CD4-positive, alpha-beta T cell treated with Interleukin-6 for 4 hours (primary cell): ENCODE results near the gene AKAP10.
"Not testable (repeated sequence)": the region's sequence is repeated elsewhere in the genome, so short reads cannot be mapped to it uniquely, and the experiment has no call there.

Source experiments
- DNase-seq: peaks from one replicate; pipeline ENCODE4 v3.0.0-alpha.2; 2020; ENCODE audit warnings: mixed read lengths

AKAP10 gene

DNA sequence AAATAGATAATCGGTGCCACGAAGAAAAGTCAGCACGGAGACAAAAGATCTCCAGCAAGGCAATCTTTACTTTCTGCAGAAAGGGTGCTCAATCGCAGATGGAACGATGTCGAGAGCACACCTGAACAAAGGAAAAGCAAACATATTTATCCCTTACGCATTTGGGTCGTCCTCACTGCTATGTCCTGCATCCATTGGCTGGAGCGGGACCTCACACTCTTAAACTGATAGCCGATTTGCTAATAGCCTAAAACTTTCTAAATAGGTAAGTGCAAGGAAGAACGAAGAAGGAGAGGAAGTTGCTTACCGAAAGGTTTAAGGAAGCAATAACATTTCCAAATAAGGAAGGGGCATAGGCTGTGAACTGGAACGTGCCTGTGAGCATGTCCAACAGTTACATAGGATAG is 1.2 kb upstream of the AKAP10 start:
- no peak for DNase-seq

DNA sequence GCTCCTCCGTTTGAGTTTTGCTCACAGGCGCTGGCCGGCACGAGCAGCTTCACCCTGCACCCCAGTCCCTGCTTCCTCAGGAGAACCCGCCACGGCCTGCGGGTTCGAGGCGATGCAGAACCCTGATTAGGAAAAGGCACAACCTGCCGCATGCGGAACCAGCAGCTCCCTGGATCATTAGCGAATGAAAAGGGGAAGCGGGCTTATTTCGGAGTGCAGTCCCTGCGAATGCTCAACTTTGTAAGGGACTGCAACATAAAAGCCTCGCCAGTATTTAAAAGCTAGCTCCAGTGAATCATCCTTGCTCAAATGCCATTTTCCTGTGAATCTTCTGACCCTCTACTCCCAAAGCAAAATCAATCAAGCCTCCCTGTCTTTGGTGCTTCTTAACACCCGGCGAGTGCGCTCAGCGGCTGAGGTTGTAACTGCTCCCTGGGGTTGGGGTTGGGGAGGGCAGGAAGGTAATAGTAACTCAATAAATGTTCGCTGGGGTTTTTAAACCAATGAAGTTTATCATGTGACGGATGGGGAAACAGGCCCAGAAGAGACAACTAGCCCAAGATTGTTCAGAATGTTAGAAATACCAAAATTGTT is 678 bp upstream of the AKAP10 start:
- peak; percentile 44 for DNase-seq

DNA sequence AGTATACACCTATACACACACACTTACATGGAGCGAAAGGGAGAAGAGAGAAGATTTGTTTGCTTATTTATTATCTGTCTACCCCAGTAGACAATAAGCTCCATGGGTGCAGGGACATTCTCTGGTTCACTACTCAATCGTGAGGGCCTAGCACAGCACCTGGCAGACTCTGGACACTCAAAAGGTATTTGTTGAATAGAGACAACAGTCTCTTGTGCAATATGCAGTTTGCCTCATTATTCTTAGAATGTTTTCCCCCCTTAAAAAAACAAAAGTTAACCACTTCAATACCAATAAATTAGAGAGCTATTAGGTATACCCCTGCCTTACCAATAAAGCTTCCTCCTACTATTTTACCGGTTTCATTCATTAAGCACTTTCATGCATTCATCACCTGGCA is 2.0 kb downstream of the AKAP10 start:
- DNase-seq: no peak

DNA sequence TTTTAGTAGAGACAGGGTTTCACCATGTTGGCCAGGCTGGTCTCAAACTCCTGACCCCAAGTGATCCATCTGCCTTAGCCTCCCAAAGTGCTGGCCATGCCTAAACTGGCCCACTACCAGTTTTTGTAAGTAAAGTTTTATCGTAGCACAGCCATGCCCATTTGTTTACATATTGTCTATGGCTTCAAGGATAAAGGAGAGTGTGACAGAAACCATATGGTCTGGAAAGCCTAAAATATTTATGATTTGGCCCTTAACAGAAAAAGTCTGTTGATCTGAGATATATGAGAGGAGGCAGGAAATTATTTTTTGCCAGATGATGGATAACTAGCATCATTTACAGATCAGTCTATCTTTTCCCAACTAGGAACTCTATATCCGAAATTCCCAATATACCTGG is 4.5 kb downstream of the AKAP10 start:
- no peak for DNase-seq

- not testable (repeated sequence) for DNase-seq
Observed at GRCh38 chr17:19962954-19963353, 14.7 kb downstream of the AKAP10 start.

- no peak for DNase-seq
Observed at GRCh38 chr17:19958023-19958422, 19.6 kb downstream of the AKAP10 start.

DNA sequence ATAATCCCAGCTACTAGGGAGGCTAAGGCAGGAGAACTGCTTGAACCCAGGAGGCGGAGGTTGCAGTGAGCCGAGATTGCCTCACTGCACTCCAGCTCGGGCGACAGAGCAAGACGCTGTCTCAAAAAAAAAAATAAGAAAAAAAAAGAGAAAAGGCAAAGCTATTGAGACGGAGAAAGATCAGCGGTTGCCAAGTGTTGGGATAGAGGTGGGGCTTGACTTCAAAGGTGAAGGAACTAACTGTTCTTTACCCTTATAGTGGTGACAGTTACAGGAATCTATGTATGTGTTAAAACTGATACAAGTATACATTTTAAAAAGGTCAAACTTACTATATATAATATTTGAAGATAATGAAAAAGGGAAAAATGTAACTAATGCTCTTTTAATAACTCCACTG is 22.5 kb downstream of the AKAP10 start:
- DNase-seq: no peak

- DNase-seq: not testable (repeated sequence)
Observed at GRCh38 chr17:19951411-19951810, 26.2 kb downstream of the AKAP10 start.

DNA sequence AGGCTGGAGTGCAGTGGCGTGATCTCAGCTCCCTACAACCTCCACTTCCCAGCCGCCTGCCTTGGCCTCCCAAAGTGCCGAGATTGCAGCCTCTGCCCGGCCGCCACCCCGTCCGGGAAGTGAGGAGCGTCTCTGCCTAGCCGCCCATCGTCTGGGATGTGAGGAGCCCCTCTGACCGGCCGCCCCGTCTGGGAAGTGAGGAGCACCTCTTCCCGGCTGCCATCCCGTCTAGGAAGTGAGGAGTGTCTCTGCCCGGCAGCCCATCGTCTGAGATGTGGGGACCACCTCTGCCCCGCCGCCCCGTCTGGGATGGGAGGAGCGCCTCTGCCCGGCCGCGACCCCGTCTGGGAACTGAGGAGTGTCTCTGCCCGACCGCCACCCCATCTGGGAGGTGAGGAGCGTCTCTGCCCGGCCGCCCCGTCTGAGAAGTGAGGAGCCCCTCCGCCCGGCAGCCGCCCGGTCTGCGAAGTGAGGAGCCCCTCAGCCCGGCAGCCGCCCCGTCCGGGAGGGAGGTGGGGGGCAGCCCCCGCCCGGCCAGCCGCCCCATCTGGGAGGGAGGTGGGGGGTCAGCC is 26.9 kb downstream of the AKAP10 start:
- DNase-seq: not testable (repeated sequence)

DNA sequence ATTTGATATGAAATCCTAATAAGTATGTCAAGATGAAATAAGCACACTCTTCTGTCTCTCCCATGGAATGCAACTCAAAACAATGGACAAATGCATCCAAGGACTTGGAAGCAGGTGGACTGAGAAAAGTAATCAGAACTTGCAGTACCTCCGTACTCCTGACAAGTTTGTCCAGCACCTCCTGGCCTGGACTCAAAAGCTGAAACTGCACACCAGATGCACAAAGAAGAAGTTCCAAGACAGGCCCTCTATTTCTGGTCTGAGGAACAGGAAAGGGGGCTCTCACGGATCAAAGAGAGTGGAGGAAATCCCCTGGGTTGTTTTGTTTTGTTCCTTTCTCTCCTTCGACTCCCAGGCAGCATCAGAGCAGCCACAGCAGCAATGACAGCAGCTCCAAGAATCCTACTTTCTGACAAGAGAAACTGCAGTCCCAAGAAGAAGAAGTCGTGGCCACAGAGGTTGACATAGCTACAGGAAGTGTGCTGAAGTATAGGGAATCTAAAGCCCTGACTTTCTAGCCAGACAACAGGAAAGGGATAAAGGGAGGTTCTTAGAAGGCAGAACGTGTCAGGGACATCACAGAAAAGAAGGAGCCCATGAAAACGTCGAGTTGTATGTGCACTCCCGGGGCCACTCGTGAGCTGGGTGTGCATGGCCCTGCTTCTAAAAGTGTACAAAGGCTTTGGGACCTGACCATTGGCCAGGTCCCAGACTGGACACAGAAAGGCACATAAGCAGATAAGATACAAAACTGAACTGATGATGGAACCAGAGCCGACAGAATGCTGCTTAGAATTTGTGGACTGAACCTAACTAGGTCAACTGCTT is 29.3 kb downstream of the AKAP10 start:
- DNase-seq: no peak

DNA sequence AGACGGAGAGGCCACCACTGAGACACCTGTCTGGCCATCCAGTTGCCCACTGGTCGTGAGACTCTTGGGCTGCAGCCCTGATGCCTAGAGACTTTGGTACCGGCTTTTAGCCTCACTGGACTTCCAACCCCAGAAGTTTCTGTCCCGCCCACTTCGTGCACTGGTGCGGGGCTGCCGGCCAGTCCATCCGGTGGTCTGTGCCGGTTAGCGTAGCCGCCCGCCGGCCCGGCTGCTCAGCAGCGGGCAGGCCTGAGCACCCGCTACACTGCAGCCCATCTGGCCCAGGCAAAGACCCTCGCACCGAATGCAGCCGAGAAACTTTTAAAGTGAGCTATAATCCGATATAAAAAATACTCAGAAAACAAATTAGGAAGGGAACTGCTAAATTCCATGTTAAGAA is 30.7 kb downstream of the AKAP10 start:
- no peak for DNase-seq

DNA sequence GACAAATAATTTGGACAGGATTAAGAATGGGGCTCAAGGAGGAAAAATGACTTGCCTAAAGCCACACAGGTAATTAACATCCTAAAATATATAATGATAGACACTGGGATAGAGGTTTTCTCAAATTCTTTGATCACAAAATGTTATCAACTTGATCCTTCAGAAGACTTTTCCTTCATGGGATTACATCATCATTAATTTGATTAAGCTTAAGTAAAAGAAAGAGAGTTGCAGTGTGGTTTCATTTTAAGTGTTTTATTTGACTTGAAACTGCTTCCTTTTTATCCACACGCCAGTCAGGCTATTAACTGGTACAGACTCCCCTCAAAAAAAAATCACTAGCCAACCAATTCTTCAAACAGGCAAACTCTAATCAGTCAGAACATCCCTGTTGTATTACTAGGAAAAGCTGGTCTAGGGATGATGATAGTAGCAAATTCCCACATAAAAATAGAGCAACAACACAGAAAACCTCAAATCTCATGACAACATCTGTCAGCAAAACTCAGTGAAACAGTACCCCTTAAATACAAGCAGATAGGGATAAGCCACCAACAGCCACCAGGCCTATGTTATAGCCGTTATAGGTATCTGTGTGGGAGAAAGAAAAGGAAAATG is 32.5 kb downstream of the AKAP10 start:
- no peak for DNase-seq

- no peak for DNase-seq
Observed at GRCh38 chr17:19943599-19943998, 34.0 kb downstream of the AKAP10 start.

GRCh38 chr17:19943026-19943425 is 34.6 kb downstream of the AKAP10 start:
- no peak for DNase-seq

- DNase-seq: no peak
Observed at GRCh38 chr17:19940722-19941464, 36.7 kb downstream of the AKAP10 start.

- no peak for DNase-seq
Observed at GRCh38 chr17:19939993-19940721, 37.5 kb downstream of the AKAP10 start.

- no peak for DNase-seq
Observed at GRCh38 chr17:19938736-19939135, 38.9 kb downstream of the AKAP10 start.

GRCh38 chr17:19937522-19937921 is 40.1 kb downstream of the AKAP10 start:
- DNase-seq: no peak

DNA sequence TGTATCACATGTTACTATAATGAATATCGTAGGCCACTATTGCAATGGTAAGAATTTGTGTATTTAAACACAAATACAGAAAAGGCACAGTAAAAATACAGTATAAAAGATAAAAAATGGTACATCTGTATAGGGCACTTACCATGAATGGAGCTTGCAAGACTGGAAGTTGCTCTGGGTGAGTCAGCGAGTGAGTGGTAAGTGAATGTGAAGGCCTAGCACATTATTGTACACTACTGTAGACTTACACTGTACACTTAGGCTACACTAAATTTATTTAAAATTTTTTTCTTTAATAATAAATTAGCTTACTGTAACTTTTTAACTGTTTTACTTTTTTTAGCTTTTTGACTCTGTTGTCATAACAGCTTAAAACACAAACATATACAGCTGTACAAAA is 42.5 kb downstream of the AKAP10 start:
- no peak for DNase-seq

DNA sequence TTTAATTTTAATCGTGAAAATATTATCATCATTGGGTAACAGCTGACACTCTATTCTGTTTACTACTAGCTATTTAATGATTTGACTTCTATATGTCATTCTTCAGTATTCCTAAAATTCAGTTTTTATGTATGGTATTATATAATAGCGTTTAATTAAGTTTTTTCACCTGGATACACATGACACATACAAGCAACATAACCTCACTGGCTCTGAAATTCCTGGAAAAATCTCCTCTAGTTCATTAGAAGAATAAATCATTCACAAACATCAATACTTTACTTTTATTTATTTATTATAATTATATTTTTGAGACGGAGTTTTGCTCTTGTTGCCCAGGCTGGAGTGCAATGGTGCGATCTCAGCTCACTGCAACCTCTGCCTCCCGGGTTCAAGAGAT is 44.0 kb downstream of the AKAP10 start:
- DNase-seq: no peak

- no peak for DNase-seq
Observed at GRCh38 chr17:19933221-19933620, 44.4 kb downstream of the AKAP10 start.

DNA sequence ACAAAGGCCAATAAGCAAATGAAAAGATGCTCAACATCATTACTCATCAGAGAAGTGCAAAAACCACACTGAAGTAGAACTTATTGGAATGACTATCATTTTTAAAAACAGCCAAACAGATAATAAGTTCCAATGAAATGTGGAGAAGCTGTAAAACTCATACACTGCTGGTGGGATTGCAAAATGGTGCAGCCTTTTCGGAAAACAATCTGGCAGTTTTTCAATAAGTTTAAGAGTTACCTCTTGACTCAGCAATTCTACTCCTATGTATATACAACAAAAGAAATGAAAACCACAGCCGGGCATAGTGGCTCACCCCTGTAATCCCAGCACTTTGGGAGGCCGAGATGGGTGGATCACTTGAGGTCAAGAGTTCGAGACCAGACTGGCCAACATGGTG is 49.3 kb downstream of the AKAP10 start:
- DNase-seq: no peak
